ENCODE measurements around the gene ARSD.
"Not testable (repeated sequence)": the region's sequence is repeated elsewhere in the genome, so short reads cannot be mapped to it uniquely, and the experiment has no call there.

ARSD gene, protein sequence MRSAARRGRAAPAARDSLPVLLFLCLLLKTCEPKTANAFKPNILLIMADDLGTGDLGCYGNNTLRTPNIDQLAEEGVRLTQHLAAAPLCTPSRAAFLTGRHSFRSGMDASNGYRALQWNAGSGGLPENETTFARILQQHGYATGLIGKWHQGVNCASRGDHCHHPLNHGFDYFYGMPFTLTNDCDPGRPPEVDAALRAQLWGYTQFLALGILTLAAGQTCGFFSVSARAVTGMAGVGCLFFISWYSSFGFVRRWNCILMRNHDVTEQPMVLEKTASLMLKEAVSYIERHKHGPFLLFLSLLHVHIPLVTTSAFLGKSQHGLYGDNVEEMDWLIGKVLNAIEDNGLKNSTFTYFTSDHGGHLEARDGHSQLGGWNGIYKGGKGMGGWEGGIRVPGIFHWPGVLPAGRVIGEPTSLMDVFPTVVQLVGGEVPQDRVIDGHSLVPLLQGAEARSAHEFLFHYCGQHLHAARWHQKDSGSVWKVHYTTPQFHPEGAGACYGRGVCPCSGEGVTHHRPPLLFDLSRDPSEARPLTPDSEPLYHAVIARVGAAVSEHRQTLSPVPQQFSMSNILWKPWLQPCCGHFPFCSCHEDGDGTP

GRCh38 chrX:2928583-2929434 is at the start of gene ARSD:
Gene ARSD, minus strand, starts transcription at chrX:2929339. Its CDS starts 64 bp downstream, at chrX:2929275.
- DNase-seq, result peak; percentile 15

GRCh38 chrX:2978639-2979038 is 49.5 kb upstream of the ARSD start:
- not testable (repeated sequence) for DNase-seq

DNA sequence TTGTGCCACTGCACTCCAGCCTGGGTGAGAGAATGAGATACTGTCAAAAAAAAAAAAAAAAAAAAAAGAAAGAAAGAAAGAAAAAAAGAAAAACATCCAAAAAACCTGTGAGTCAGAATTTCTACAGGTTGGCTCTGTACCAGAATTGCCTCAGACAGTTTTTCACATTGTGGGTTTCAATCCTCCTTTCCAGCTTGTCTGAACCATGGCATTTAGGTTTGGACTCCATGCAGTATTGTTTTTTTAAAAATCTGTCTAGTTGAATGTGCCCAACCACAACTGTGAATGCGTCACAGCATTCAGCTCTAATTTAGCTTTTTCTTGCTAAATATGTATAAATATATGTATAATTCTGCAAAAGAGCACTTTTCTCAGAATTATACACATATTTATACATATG is 45.8 kb upstream of the ARSD start:
- no peak for DNase-seq

DNA sequence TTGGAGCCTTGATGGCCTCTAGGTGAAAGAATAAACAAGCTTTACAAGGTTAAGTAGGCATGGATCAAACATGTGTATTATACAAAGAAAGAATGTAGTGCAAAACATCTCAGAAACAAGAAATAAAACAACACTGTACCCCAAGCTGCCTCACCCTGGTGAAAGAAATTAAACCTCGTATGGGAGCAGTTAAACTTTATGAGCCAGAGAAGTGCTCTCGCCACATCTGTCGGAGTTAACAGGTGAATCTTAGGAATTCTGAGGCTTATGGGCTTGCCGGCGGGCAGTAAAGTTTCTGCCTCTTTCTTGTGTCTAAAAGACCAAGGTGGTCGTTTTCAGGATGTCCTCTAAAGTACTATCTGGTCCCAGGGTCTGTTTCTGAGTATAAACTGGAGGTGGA is 43.3 kb upstream of the ARSD start:
- DNase-seq, result no peak

DNA sequence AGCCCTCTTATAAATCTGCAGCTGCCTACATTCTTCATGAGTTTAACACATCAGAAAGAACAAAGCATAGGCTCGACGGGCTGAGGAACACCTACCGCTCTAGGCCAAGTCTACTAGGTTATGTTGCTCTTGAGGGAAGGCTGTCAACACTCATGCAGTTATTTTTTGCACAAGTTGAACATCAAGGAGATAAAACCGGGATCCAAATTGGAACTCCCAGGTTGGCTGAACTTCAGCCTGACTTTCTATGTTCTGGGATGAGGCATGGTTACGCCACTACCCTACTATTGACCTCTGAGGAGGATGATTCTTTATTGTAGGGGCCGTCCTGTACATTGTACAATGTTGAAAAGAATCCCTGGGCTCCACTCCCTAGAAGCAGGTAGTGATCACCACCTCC is 39.9 kb upstream of the ARSD start:
- DNase-seq, result no peak

- peak; percentile 13 for DNase-seq
Observed at GRCh38 chrX:2967998-2968909, 39.1 kb upstream of the ARSD start.

DNA sequence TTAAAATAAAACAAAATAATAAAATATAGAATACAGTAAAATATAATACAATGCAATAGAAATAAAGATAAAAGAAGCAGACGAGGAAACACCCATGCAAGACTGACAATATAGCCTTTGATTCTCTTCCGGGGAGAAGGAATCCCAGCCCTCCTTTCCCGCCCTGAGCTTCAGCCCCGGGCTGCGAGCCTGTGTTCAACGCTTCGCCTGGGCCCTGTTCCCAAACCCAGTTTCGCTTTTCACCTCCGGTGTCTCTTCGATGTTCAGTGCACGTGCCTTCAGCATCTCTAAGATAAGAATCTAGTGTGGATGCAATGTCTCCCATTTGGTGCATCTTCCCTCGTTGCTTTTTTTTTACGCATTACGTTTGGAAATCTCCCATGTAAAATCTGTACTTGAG is 38.4 kb upstream of the ARSD start:
- DNase-seq, result no peak

DNA sequence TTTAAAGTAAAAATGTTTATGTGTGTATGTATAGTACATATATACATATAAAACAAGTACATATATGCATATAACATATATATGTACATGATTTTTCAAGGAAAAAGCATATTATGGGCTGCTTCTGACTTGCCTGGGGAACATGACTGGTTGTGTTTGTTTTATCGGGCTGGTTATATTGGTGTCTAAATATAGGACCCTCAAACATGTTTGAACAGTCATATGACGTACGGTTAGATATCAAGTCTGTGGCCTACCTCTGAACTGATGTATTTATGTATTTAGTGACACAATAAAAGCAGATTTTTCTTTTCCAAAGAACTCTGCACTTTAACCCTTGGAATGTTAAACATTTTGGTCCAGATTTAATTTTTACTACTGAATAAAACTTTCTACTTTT is 37.9 kb upstream of the ARSD start:
- no peak for DNase-seq

DNA sequence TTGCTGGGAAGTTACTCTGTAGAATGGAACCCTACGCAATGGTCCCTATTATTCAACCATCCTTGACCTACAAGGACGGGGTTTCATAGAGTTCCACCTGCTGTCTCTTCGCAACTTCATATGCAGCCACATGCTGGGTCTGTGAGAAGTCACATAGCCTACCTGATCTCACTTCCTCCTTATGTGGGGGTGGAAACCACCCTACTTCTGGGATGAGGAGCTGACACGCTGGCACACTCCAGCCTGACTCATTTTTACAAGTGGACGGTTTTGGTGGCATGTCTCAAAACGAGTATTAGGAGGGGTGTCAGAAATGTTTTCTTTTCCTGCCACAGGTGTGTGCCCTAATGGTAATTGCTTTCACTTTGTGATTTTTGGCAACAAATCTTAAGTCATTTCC is 36.8 kb upstream of the ARSD start:
- no peak for DNase-seq

- DNase-seq, result not testable (repeated sequence)
Observed at GRCh38 chrX:2963992-2964794, 35.1 kb upstream of the ARSD start.

DNA sequence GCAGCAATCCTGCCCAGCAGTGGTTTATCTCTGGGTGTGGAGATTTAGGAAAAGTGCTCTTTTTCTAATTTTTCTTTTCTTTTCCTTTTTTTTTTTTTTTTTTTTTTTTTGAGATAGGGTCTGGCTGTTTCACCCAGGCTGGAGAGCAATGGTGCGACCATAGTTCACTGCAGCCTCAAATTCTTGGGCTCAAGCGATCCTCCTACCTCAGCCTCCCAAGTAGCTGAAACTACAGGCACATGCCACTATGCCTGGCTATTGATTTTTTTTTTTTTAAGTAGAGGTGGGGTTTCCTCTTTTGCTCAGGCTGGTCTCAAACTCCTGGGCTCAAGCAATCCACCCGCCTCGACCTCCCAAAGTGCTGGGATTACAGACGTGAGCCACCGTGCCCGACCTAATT is 34.3 kb upstream of the ARSD start:
- not testable (repeated sequence) for DNase-seq

- DNase-seq, result no peak
Observed at GRCh38 chrX:2962381-2962780, 33.2 kb upstream of the ARSD start.

DNA sequence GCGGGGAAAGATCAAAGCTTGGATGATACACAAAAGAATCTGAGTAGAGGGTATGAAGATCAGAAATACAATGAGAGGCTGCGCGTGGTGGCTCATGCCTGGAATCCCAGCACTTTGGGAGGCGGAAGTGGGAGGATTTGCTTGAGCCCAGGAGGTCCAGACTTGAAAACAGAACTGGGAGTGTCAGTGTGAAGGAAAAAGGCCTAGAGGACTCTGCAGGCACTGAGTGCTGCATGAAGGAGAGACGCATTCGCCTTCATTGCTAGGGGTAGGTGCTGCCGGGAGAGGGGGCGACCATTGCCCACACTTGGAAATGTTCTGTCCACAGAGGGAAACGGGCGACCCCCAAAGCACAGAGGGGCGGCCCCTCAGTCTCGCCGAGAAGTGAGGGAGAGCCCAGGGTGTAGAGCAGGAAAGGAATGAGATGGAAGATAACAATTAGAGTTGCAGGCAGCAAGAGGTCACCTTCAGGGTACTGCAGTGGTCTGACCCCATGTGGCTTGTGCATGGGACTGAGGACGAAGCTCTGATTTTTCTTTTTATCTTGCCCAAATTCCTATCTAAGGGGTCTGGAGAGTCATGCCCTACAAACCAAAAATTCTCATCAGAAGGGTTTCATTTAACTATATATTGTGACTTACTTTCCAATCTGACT is 31.8 kb upstream of the ARSD start:
- no peak for DNase-seq

- DNase-seq, result no peak
Observed at GRCh38 chrX:2958199-2958598, 29.1 kb upstream of the ARSD start.

DNA sequence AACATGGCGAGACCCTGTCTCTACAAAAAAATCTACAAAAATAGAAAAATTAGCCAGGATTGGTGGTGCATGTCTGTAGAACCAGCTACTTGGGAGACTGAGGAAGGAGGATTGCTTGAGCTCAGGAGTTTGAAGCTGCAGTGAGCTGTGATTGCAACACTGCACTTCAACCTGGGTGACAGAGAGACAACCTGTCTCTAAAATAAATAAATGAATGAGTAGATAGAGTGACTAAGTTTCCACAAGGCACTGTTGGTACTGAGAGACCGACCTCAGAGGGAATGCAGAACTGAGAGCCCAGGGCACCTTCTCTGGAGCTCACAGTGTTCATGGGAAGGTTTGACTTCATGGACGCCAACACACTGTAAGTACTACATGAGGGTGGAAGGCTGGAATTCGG is 26.7 kb upstream of the ARSD start:
- DNase-seq, result no peak

DNA sequence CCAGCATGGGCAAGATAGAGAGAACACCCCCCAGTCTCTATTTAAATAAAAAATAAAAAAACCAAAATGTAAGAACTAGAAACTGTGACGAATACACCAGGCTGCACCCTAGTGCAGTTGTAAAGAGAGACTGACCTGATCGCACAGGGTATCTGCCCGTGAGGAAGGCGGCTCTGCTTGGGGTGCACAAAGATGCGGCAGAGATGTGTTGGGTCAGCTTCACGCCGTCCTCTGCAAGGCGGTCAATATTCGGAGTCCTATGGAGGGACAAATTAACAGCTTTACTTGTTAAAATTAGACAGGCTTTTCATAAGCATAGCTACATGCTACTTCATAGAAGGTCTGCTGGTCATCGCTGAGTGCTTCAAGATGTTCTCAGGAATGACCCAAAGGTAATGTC is 26.1 kb upstream of the ARSD start:
- DNase-seq, result no peak

DNA sequence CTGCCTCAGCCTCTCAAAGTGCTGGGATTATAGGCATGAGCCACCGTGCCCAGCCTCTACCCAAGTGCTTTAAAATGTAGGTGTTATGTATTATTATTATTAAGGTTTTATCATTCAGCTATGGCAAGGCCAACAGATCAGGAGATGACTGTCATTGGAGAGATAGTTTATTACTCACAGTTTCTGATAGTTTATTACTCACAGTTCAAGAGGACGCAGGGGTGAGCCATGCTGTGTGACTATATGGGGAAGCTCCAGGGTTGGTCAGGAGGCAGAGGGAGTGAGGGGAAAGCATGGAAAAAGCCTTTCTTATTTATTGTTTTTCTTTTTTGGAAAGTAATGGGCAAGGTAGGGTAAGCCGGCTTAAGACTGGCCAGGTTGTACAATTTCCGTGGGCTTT is 25.4 kb upstream of the ARSD start:
- DNase-seq, result no peak

GRCh38 chrX:2937942-2938341 is 8.8 kb upstream of the ARSD start:
- not testable (repeated sequence) for DNase-seq

- DNase-seq, result no peak
Observed at GRCh38 chrX:2934715-2935710, 5.9 kb upstream of the ARSD start.

All from stimulated activated CD4-positive, alpha-beta T cell treated with anti-CD3 and anti-CD28 coated beads, Interleukin-4, amount 100 ng/mL, for 24 hours (primary cell).